GM21381 (cell line): ENCODE measurements around the gene RFX6.

Source experiments
- ATAC-seq: cut with Tn5 transposase; IDR thresholded peaks from one replicate; pipeline ENCODE4 v1.9.1; 2021; ENCODE audit warnings: mild to moderate bottlenecking, moderate library complexity; ENCODE audit not compliant: unreplicated experiment

Gene RFX6

DNA sequence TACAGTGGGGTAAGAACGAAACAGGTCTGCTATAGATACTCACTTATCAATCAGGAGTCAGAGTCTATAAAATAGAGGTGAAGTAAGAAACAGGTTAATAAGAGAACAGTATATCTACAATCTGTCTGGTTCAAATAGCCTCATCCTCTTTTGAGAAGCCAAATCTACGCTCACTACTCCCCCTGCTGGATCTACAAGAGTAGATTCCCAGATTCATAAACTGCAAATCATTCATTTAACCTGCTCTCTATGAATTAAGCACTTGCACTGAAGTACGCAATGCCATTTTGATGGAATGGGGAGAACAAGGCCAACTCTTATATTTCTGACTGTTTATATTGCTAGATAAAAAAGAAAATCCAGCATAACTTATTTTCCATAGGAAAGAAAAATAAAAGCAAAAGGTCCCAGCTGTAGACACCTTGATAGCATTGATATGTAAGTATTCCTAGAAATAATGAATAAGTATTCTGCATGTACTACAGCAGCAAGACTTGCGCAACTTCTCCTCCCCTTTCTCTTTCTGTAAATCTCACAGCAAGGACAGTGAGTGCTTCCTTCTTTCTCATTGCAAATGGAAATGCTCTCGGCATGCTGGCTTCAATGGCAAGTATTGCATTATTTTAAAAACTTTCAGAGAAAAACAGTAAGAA is 92.3 kb downstream of the RFX6 start:
- ATAC-seq: peak; percentile 80

DNA sequence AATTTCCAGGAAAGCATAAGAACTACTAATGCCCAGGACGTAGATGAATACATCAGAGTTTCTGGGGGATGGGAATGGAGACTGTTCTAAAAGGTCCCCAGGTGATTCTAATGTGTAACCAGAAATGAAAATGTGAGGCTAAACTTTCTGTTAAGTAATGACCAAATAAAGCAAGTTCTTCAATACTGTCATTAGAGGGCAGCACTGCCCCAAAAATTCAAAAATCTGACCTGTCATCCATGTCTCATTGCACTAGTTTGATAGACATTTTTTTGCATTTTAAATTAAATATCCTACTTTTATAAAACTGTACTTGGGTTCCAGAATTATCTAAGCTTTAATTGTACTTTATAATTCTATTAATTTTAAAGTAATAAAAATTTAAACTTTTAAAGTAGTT is 94.9 kb downstream of the RFX6 start:
- peak; percentile 64 for ATAC-seq

DNA sequence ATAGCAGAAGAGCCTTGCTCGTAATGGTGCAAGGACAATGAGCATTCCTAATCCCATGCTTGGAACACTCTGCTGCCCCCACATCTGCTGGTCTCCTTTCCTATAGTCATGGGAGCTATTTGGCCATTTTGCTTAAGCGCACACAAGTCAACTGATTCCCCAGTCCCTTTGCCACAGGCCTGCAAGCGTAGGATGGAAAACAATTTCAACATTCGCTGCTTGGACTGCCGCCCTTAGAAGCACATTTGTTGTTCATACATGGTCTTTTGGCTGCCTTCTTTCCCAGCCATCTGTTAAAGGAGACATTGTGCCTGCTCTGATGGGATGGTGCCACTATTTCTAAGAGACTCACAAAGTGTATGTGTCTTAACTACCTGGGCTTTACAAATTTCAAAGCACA is 96.9 kb downstream of the RFX6 start:
- ATAC-seq: no peak

DNA sequence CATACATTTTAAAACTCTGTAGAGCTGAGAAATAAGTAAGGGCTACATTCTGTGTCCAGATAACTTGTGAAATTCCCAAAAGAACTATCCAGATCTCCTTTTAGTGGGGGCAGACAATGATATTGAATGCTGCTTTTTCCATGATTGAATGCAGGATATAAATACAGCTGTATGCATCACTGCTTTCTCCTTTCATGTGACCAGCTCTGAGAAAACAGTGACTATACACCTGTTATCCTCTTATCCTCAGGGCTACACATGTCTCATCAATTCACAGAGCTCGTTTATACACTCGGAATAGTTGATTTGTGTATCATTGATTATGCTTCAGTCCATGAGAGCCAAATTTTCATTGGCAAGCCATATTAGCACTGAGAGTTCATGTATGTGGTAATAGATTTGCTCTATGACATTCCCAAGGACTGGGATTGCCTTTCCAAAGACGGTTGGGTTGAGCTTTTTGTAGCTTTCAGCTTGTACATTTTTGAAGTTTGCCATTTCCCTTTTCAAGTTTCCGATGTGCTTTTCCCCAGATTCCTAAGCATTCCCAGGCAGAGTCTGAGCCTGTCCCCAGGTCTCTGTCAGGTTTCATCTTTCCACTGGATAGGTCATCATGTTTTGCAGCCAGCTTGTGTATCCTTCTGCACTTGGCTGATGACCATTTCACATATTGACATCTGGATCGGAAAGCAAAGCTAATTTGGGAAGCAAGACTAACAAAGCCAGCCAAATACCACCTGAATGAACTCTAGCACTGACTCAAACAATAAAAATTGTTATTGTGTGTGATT is 97.7 kb downstream of the RFX6 start:
- ATAC-seq: no peak

DNA sequence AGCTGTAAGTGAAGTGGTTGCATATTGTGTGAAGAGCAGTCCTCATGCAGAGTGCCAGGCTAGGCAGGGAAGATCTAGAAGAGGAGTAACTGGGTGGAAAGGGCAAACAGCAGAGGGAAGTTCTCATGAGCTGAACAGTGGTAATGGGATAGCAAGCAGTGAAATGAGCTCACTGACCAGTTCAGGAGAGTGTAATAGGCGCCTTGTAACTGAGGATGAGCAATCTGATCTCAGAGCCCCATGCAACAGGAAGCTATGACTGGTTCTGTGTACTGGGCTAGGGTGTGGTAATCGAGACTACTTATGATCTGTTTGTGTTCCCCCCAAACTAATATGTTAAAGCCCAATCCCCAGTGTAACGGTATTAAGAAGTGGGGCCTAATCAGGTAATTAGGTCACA is 98.6 kb downstream of the RFX6 start:
- no peak for ATAC-seq

DNA sequence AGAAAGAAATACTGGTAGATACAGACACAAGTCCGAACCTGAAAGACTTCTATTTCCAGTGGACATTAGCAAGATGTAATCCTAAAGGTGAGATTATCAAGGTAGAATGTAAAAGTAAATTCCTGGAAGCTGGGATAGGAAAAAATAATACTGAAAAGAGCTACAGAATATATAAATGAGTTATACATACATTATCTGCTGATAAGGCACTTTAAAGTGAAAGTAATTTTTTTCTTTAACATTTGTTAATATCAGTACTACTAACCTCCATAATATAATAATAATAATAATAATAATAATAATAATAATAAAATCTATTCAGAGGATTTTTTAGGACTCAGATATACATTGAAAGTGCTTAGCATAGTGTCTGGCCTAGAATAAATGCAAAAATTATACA is 102.5 kb downstream of the RFX6 start:
- no peak for ATAC-seq
